IMR-90 (cell line): ENCODE data around the gene SRGAP3. TPM values are rescaled to one million over a fixed set of nuclear protein-coding genes. Genes with fewer than 3 reads are reported as not detected.

ENCODE experiments used
- ATAC-seq: fragments of 200-7000 bp; cut with Tn5 transposase; 2 replicates; pipeline ENCODE4 v1.9.1; 2020; ENCODE audit warnings: low read depth, mild to moderate bottlenecking, moderate library complexity
- BruUV-seq: library from RNA; stranded (reverse); fragments of 400-500 nt; replicated peaks from 2 replicates; lab custom pipeline; 2021; lab: Mats Ljungman, UMichigan
- CTCF ChIA-PET: fragments of 300-600 bp; formaldehyde crosslinking; extraction: SDS; loops from one replicate; lab custom pipeline; 2021; ENCODE audit warnings: antibody characterized with exemption; lab: Yijun Ruan, JAX
- POLR2A ChIA-PET: fragments of 300-600 bp; sonication (Branson Sonifier 250); formaldehyde crosslinking; loops from one replicate; lab custom pipeline; 2022; ENCODE audit warnings: antibody characterized with exemption; ENCODE audit not compliant: unreplicated experiment; lab: Charles Lee
- DNase-seq: peaks from one replicate; pipeline ENCODE4 v3.0.0; 2013
- H2AFZ ChIP-seq: replicated peaks from 2 replicates; pipeline ENCODE3; 2013; ENCODE audit warnings: low read length, mild to moderate bottlenecking; ENCODE audit not compliant: poor library complexity
- H2AK5ac ChIP-seq: 2 replicates; pipeline ENCODE4 v1.6.1; 2013; ENCODE audit warnings: low read depth, low read length, inconsistent platforms
- H2AK9ac ChIP-seq: replicated peaks from 2 replicates; pipeline ENCODE3; 2013; ENCODE audit warnings: mild to moderate bottlenecking, low read depth, low read length, moderate library complexity; ENCODE audit not compliant: poor library complexity
- H2BK120ac ChIP-seq: 2 replicates; pipeline ENCODE4 v1.6.1; 2013; ENCODE audit warnings: low read depth, low read length, inconsistent platforms
- H2BK15ac ChIP-seq: 3 replicates; pipeline ENCODE4 v1.6.1; 2013; ENCODE audit warnings: low read depth, low read length, inconsistent platforms
- H2BK20ac ChIP-seq: 2 replicates; pipeline ENCODE4 v1.6.1; 2013; ENCODE audit warnings: low read depth, mild to moderate bottlenecking, inconsistent platforms, low read length, moderate library complexity
- H2BK5ac ChIP-seq: 2 replicates; pipeline ENCODE4 v1.6.1; 2013; ENCODE audit warnings: mild to moderate bottlenecking, low read depth, low read length, inconsistent platforms; ENCODE audit not compliant: poor library complexity, severe bottlenecking
- H3K14ac ChIP-seq: replicated peaks from 2 replicates; pipeline ENCODE4 v1.6.1; 2013; ENCODE audit warnings: low read depth, low read length, inconsistent platforms
- H3K18ac ChIP-seq: 2 replicates; pipeline ENCODE4 v1.6.1; 2013; ENCODE audit warnings: low read depth, low read length, control low read depth
- H3K23ac ChIP-seq: 2 replicates; pipeline ENCODE4 v1.6.1; 2013; ENCODE audit warnings: low read depth, low read length, inconsistent platforms
- H3K27ac ChIP-seq: 2 replicates; pipeline ENCODE4 v1.5.1; 2013; ENCODE audit warnings: mild to moderate bottlenecking, control low read depth, low read length; ENCODE audit not compliant: insufficient read depth
- H3K27me3 ChIP-seq: 2 replicates; pipeline ENCODE4 v1.6.1; 2013; ENCODE audit warnings: low read length; ENCODE audit not compliant: control insufficient read depth, insufficient read depth
- H3K36me3 ChIP-seq: 2 replicates; pipeline ENCODE4 v1.6.1; 2013; ENCODE audit warnings: low read length, mixed read lengths; ENCODE audit not compliant: control insufficient read depth, insufficient read depth
- H3K4ac ChIP-seq: 2 replicates; pipeline ENCODE4 v1.6.1; 2013; ENCODE audit warnings: low read depth, low read length, inconsistent platforms
- H3K4me1 ChIP-seq: 2 replicates; pipeline ENCODE4 v1.6.1; 2013; ENCODE audit warnings: low read length, mixed read lengths; ENCODE audit not compliant: control insufficient read depth, insufficient read depth
- H3K4me2 ChIP-seq: 2 replicates; pipeline ENCODE4 v1.6.1; 2013; ENCODE audit warnings: low read depth, mild to moderate bottlenecking, control low read depth, low read length, moderate library complexity
- H3K4me3 ChIP-seq: 2 replicates; pipeline ENCODE4 v1.5.1; 2013; ENCODE audit warnings: low read depth, mild to moderate bottlenecking, control low read depth, low read length, moderate library complexity; ENCODE audit not compliant: insufficient read depth
- H3K56ac ChIP-seq: 2 replicates; pipeline ENCODE4 v1.6.1; 2013; ENCODE audit warnings: low read length, inconsistent platforms; ENCODE audit not compliant: insufficient read depth; ENCODE audit errors: extremely low read depth
- H3K79me1 ChIP-seq, 2 experiments: 2 replicates each; pipeline ENCODE4 v1.6.1; 2013; ENCODE audit warnings: low read length in 2 of 2, inconsistent platforms in 1 of 2, low read depth in 1 of 2
- H3K9ac ChIP-seq: 2 replicates; pipeline ENCODE4 v1.6.1; 2013; ENCODE audit warnings: low read depth, low read length, control low read depth
- H3K9me1 ChIP-seq: 2 replicates; pipeline ENCODE4 v1.6.1; 2013; ENCODE audit warnings: low read length, inconsistent platforms; ENCODE audit not compliant: insufficient read depth
- H3K9me3 ChIP-seq: 2 replicates; pipeline ENCODE4 v1.6.1; 2013; ENCODE audit warnings: low read length; ENCODE audit not compliant: control insufficient read depth, insufficient read depth
- H4K20me1 ChIP-seq: 2 replicates; pipeline ENCODE4 v1.6.1; 2013; ENCODE audit warnings: low read length, inconsistent platforms; ENCODE audit not compliant: insufficient read depth
- H4K5ac ChIP-seq: 2 replicates; pipeline ENCODE4 v1.6.1; 2013; ENCODE audit warnings: mild to moderate bottlenecking, low read depth, low read length, control low read depth
- H4K8ac ChIP-seq, 2 experiments: 2 replicates each; pipeline ENCODE4 v1.6.1; 2013; ENCODE audit warnings: low read depth in 2 of 2, low read length in 2 of 2, control low read depth in 1 of 2, inconsistent platforms in 1 of 2
- H4K91ac ChIP-seq: 2 replicates; pipeline ENCODE4 v1.6.1; 2013; ENCODE audit warnings: low read depth, low read length, inconsistent platforms; ENCODE audit not compliant: insufficient read depth
- BHLHE40 ChIP-seq: fragments of 150-350 bp; IDR thresholded peaks from 2 replicates; pipeline ENCODE4 v1.6.1; 2016; ENCODE audit warnings: mild to moderate bottlenecking, low read depth, low read length
- SMC3 ChIP-seq: fragments of 150-350 bp; IDR thresholded peaks from 2 replicates; pipeline ENCODE4 v1.6.1; 2016; ENCODE audit warnings: low read depth, mild to moderate bottlenecking, antibody characterized with exemption, low read length, moderate library complexity
- WGBS, 2 experiments: methylation state at CpG; one replicate each; pipeline versions ENCODE4 v1.1.5 to v1.1.7; 2013; ENCODE audit warnings: missing lambda C conversion rate in 2 of 2; ENCODE audit not compliant: insufficient read length in 1 of 2; ENCODE audit errors: extremely low coverage in 2 of 2; 5-methylcytosine and 5-hydroxymethylcytosine counted together
- dilution Hi-C: fragments of 300-500 bp; cut with HindIII; formaldehyde crosslinking; loops from one replicate; pipeline ENCODE4 v1.14.3; 2018; ENCODE audit warnings: low sequenced_read_pairs; ENCODE audit not compliant: unreplicated experiment
- in situ Hi-C: fragments of 300-500 bp; cut with MboI; formaldehyde crosslinking; loops from 3 replicates; pipeline ENCODE4 v1.14.3; 2019; ENCODE audit warnings: low sequenced_read_pairs, inconsistent platforms, mixed read lengths
- intact Hi-C: fragments of 100-400 bp; cut with micrococcal nuclease; formaldehyde crosslinking; loops from 2 replicates; pipeline ENCODE4 v1.10.0; 2022
- polyA plus RNA-seq, 3 experiments: library from polyadenylated mRNA; depleted of rRNA; stranded (reverse); fragments of >200 nt; gene quantifications; 2 replicates each; pipeline ENCODE4 v1.2.3, GENCODE V29; 2012; ENCODE audit warnings: low replicate concordance in 1 of 3
- total RNA-seq: library from RNA; depleted of rRNA; stranded (reverse); fragments of >200 nt; gene quantifications from 2 replicates; pipeline ENCODE4 v1.2.3, GENCODE V29; 2012

The SRGAP3 gene
- total and polyA plus RNA-seq, 2 of the 4 experiments (the other 2 are of a cell fraction): 0.68 to 1.4 TPM

DNA sequence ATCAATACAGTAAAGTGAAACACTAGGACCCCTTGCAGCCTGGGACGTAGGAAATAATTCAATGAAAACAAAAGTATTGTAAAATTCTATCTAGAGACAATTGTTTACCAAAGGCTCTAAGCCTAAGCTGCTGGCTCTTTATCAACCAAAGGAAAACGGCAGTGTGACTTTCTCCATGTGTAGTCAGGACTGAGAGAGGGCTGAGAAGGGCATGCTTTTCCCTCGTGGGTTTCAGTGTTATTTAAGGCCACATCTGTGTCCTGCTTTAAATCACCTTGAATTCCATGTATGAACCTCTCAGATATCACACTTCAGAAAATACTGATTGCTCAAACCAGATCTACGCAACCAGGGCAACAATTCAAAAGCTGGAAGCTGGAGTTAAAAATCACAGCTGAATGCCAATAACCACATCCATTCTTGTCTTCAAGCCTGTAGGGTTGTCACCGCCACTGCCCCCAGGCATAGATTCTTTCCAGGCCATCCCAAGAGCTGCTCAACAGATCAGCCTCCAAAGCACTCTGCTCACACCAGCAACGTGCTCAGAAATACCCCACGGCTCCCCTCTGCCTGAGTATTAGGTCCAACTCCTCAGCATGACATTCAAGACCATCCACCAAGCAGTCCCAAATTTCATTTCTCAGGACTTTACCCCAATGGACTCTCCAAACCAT is 124.0 kb downstream of the SRGAP3 start:
- H3K14ac ChIP-seq: no peak overlapping the region
- H4K8ac ChIP-seq: no peak overlapping the region
- dilution Hi-C loops (no loop called here), in situ Hi-C loops (no loop called here), intact Hi-C loops (no loop called here)
- no peak overlapping the region for H3K56ac ChIP-seq
- H3K23ac ChIP-seq: no peak overlapping the region
- H3K27ac ChIP-seq: no peak overlapping the region
- no peak overlapping the region for H4K5ac ChIP-seq
- ChIA-PET POLR2A (no interaction called here), CTCF (no interaction called here)
- H4K91ac ChIP-seq: no peak overlapping the region
- DNase-seq (no peak), ATAC-seq (no peak)
- H3K4me1 ChIP-seq: no peaks in the 10 kb centered on the region
- H2BK15ac ChIP-seq: no peak overlapping the region
- H3K4me2 ChIP-seq: no peak overlapping the region
- no peak overlapping the region for H3K9ac ChIP-seq
- H2AFZ ChIP-seq: no peak overlapping the region
- no peak overlapping the region for H3K4me3 ChIP-seq
- H3K4ac ChIP-seq: no peak overlapping the region
- no peaks in the 10 kb centered on the region for H3K36me3 ChIP-seq
- H2AK5ac ChIP-seq: no peak overlapping the region
- TF ChIP-seq SMC3: no peak
- TF ChIP-seq BHLHE40: no peak
- no peaks in the 10 kb centered on the region for H3K79me1 ChIP-seq
- no peaks in the 10 kb centered on the region for H4K20me1 ChIP-seq
- no peak overlapping the region for H2AK9ac ChIP-seq
- no peaks in the 10 kb centered on the region for H3K27me3 ChIP-seq
- H3K18ac ChIP-seq: no peak overlapping the region
- no peak overlapping the region for H2BK5ac ChIP-seq
- BruUV-seq: no TSS peak
- H2BK20ac ChIP-seq: no peak overlapping the region
- no peak overlapping the region for H2BK120ac ChIP-seq
- WGBS, 2 experiments: 83% methylated on average over 1 of the region's 7 CpGs; no CpG with 5 or more reads in 1 of the 2 experiments
- no peaks in the 10 kb centered on the region for H3K9me1 ChIP-seq
- H3K9me3 ChIP-seq: no peaks in the 10 kb centered on the region
